ENCODE data around the gene GRAMD1A.
"Not testable (repeated sequence)": the region's sequence is repeated elsewhere in the genome, so short reads cannot be mapped to it uniquely, and the experiment has no call there.

The GRAMD1A gene

GRCh38 chr19:34979819-34980640 lies 20.1 kb upstream of the GRAMD1A start:
- DNase-seq (ENCODE audit: low read depth) = no peak

- no peak for DNase-seq (ENCODE audit: low read depth)
Observed at GRCh38 chr19:34982275-34982674, 17.8 kb upstream of the GRAMD1A start.

- no peak for DNase-seq (ENCODE audit: low read depth)
Observed at GRCh38 chr19:34983786-34984185, 16.3 kb upstream of the GRAMD1A start.

- no peak for DNase-seq (ENCODE audit: low read depth)
Observed at GRCh38 chr19:34984287-34984686, 15.8 kb upstream of the GRAMD1A start.

GRCh38 chr19:34985249-34986022 lies 14.7 kb upstream of the GRAMD1A start:
- DNase-seq (ENCODE audit: low read depth) = no peak

GRCh38 chr19:34988119-34988518 lies 12.0 kb upstream of the GRAMD1A start:
- no peak for DNase-seq (ENCODE audit: low read depth)

GRCh38 chr19:34989298-34989697 lies 10.8 kb upstream of the GRAMD1A start:
- no peak for DNase-seq (ENCODE audit: low read depth)

GRCh38 chr19:34990578-34991192 lies 9.4 kb upstream of the GRAMD1A start:
- no peak for DNase-seq (ENCODE audit: low read depth)

- DNase-seq (ENCODE audit: low read depth) = no peak
Observed at GRCh38 chr19:34991542-34992333, 8.4 kb upstream of the GRAMD1A start.

GRCh38 chr19:34992582-34992981 lies 7.5 kb upstream of the GRAMD1A start:
- DNase-seq (ENCODE audit: low read depth) = not testable (repeated sequence)

GRCh38 chr19:34994286-34994642 lies 5.9 kb upstream of the GRAMD1A start:
- DNase-seq (ENCODE audit: low read depth) = no peak

- DNase-seq (ENCODE audit: low read depth) = no peak
Observed at GRCh38 chr19:34994643-34995541, 5.2 kb upstream of the GRAMD1A start.

GRCh38 chr19:34995551-34995950 lies 4.6 kb upstream of the GRAMD1A start:
- DNase-seq (ENCODE audit: low read depth) = no peak

- DNase-seq (ENCODE audit: low read depth) = no peak
Observed at GRCh38 chr19:34997071-34997617, 3.0 kb upstream of the GRAMD1A start.

- not testable (repeated sequence) for DNase-seq (ENCODE audit: low read depth)
Observed at GRCh38 chr19:34998224-34998623, 1.9 kb upstream of the GRAMD1A start.

GRCh38 chr19:34998777-34999497 lies 1.2 kb upstream of the GRAMD1A start:
- DNase-seq (ENCODE audit: low read depth) = no peak

- DNase-seq (ENCODE audit: low read depth) = no peak
Observed at GRCh38 chr19:35000338-35000646, 169 bp downstream of the GRAMD1A start.

- no peak for DNase-seq (ENCODE audit: low read depth)
Observed at GRCh38 chr19:35000647-35001501, 751 bp downstream of the GRAMD1A start.

- no peak for DNase-seq (ENCODE audit: low read depth)
Observed at GRCh38 chr19:35002037-35002535, 2.0 kb downstream of the GRAMD1A start.

All from HS-27A (cell line).